Activated CD8-positive, alpha-beta memory T cell treated with anti-CD3 and anti-CD28 coated beads, Interleukin-2, amount 10 ng/mL, durations not matched to agents 7 days and 5 days (primary cell): ENCODE results near the gene CAMK2B. TPM values are rescaled to one million over a fixed set of nuclear protein-coding genes. Genes with fewer than 3 reads are reported as not detected.
A peak's percentile ranks its signal among the peaks of the same experiment; 100 is the strongest.

Source experiments
- ATAC-seq: fragments of 150-1000 bp; cut with Tn5 transposase; one replicate; pipeline ENCODE4 v1.10.0; 2021; ENCODE audit warnings: moderate library complexity
- CTCF ChIA-PET: fragments of 350-600 bp; sonication (Branson Sonifier 250); formaldehyde crosslinking; loops from one replicate; lab custom pipeline; 2021; ENCODE audit warnings: antibody characterized with exemption; lab: Charles Lee
- DNase-seq: peaks from one replicate; pipeline ENCODE4 v3.0.0-alpha.2; 2020
- H3K27ac Mint-ChIP-seq: one replicate; pipeline ENCODE4 v1.8.0; 2021; ENCODE audit warnings: mild to moderate bottlenecking, mixed read lengths
- H3K27me3 Mint-ChIP-seq: one replicate; pipeline ENCODE4 v1.8.0; 2021; ENCODE audit warnings: mixed read lengths
- H3K36me3 Mint-ChIP-seq: one replicate; pipeline ENCODE4 v1.8.0; 2021; ENCODE audit warnings: mild to moderate bottlenecking, mixed read lengths
- H3K4me1 Mint-ChIP-seq: one replicate; pipeline ENCODE4 v1.8.0; 2021; ENCODE audit warnings: mixed read lengths
- H3K4me3 Mint-ChIP-seq: one replicate; pipeline ENCODE4 v1.8.0; 2021; ENCODE audit warnings: mild to moderate bottlenecking, moderate library complexity, mixed read lengths
- H3K9me3 Mint-ChIP-seq: one replicate; pipeline ENCODE4 v1.8.0; 2022; ENCODE audit warnings: low read depth, mixed read lengths
- total RNA-seq, 2 experiments: library from RNA; stranded (reverse); gene quantifications; one replicate each; pipeline ENCODE4 v1.2.3, GENCODE V29; 2021

Gene CAMK2B
- total RNA-seq, 2 experiments from 2014 or later: 0.63 TPM; not detected in 1

DNA sequence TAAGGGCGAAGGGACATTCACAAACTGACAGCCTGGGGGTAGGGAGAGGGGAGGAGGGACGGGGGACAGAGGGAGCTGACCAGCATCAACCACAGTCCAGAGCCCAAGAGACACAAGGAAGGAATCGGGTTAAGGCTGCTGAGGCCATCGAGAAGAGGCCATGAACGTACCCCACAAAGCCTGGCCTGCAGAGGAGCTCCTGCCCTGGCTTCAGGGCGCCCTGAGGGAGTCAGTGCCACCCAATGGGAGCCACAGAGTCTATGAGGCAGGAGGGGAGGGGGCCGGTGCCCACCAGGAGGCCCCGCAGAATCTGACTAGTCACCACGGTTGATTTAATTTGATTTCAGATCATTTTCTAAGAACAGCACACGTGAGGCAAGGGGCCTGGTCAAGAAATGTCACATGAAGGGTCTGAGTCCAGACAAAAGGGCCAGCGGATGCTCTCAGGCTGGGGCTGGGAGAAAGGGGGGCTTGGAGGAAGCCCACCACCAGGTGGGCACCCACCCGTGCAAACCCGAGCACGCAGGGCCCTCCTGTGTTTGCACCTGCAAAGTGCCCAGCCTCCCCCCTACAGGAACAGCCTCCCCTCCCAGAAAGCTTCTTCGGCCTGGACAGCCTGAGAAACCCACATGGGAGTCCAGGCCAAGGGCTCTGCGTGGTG, 40.4 kb downstream of the CAMK2B start:
- H3K36me3 Mint-ChIP-seq: no peaks in the 10 kb centered on the region
- peaks cover 3% of the 10 kb centered on the region for H3K27me3 Mint-ChIP-seq
- H3K4me1 Mint-ChIP-seq: no peaks in the 10 kb centered on the region
- CTCF ChIA-PET: no interaction called here
- H3K4me3 Mint-ChIP-seq: no peak overlapping the region
- H3K27ac Mint-ChIP-seq: no peak overlapping the region
- ATAC-seq (no peak), DNase-seq (peak; percentile 35)
- no peaks in the 10 kb centered on the region for H3K9me3 Mint-ChIP-seq

DNA sequence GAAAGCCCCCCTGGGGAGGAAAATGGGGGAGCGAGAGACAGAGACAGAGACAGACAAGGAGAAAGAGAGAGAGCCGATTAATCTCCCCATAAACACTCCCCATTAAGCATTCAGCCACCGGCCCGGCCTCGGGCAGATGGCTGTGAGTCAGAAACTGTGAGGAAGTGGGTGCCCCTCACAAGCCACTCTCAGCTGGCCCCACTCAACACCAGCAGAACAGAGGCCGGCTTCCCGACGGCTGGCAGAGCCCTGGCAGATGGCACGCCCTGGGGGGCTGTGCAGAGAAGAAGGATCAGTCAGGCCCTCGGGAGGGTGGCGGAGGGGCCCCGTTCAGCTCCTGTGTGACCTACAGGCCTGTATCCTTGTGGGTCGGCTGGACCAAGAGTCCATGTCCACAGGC, 41.2 kb downstream of the CAMK2B start:
- no peak overlapping the region for H3K27ac Mint-ChIP-seq
- DNase-seq (peak; percentile 36), ATAC-seq (no peak)
- H3K36me3 Mint-ChIP-seq: no peaks in the 10 kb centered on the region
- CTCF ChIA-PET: no interaction called here
- H3K4me1 Mint-ChIP-seq: no peaks in the 10 kb centered on the region
- H3K27me3 Mint-ChIP-seq: no peaks in the 10 kb centered on the region
- H3K9me3 Mint-ChIP-seq: no peaks in the 10 kb centered on the region
- H3K4me3 Mint-ChIP-seq: no peak overlapping the region

DNA sequence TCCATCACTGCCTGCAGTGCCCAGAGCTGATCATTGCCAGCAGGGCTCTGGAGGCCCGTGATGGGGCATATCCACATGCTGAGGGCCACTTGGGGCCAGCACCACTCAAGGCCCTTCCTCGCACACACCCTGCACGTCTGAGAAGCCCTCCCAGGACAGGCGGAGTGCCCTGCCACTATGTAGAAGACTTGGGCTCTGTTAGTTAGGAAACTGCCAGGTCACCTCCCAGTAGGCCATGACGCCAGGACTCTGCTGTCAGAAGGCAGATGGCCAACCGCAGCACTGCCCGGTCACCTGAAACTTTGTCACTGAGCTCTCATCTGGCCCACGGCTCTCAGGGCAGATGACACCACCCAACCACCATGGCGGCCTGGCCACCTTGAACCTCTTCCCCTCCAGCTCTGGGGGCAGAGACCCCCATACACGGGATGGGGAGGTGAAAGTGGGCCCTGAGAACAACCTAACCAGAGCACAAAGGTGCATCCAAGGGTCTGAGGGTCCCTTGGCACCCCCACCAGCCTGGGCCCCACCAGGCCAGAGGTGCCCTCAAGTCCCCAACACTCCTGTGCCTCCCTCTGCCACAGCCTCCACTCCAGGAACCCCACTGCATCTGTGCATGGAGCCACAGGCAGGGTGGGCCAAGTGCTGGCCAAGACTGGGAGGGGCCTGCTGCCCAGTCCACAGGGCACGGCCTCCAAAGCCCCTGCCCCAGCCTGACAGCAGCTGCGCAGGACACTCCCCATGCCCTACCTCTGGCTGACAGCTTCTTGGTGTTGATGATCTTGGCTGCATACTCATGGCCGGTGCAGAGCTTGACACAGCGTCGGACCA, 41.8 kb downstream of the CAMK2B start:
- Mint-ChIP-seq H3K9me3 (no peaks in the 10 kb centered on the region), H3K4me3 (no peak overlapping the region), H3K36me3 (no peaks in the 10 kb centered on the region), H3K4me1 (no peaks in the 10 kb centered on the region), H3K27ac (no peak overlapping the region), H3K27me3 (no peaks in the 10 kb centered on the region)
- CTCF ChIA-PET: no interaction called here
- DNase-seq: peak; percentile 33
- ATAC-seq: no peak

DNA sequence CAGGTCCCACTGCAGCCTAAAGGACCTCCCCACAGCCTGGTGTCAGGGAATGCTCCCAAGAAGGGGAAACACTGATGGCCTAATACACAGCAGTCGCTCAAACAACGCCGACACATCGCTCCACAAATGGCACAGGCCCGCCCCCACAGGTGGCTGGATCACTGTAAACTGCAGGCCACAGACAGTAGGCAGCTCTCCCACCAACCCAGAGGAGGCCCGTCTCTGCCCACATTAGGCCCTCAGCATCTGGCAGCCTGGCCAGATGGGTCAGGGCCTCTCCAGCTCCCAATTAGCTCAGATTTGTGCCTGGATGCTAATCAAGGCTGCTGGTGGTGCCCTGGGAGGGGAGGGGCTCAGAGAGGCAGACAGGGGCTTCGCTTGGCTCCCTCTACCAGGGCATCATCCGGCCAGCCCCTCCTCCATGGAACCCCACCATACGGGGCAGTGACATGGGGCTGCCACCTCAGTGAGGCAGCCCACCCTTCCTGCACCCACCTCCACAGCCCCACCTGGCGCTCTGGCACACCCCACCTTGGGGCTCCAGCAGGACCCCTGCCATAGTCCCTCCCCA, 42.7 kb downstream of the CAMK2B start:
- DNase-seq: peak; percentile 36
- CTCF ChIA-PET: no interaction called here

DNA sequence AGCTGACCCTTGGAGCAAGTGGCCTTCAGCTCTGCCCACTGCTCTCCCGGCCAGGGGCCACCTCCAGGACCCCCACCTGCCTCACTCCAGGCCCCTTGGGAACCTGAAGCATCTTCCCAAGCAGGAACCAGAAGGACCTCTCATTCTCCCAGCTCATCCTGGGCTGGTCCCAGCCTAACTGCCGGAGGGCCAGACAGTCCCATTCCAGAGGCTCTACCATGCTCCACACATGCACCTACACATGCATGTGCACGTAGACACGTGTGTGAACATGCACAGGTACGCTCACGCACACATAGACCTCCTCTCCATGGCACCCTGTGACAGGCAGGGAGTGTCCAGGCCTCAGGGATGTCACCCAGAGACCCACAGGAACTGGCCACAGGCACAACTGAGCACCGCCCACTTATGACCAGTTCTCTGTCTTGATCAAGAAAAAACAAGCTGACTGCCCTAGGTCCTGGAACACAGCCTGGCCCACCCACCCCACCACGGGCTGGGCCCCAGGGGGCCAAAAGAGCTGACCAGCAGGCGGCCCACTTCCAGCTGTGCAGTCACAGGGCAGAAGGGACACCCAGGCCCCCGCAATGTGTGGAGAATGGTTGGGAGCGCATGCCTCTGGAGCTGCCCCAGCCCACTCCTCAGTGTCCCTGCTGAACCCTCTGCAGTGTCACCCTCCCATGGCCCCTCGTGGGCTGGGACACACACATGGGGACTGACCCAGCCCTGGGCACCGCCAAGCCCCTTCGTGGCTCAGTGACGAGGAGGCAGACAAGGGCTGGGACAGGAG, 43.4 kb downstream of the CAMK2B start:
- H3K4me3 Mint-ChIP-seq: no peak overlapping the region
- CTCF ChIA-PET: no interaction called here
- no peaks in the 10 kb centered on the region for H3K27me3 Mint-ChIP-seq
- no peaks in the 10 kb centered on the region for H3K4me1 Mint-ChIP-seq
- H3K9me3 Mint-ChIP-seq: no peaks in the 10 kb centered on the region
- no peaks in the 10 kb centered on the region for H3K36me3 Mint-ChIP-seq
- H3K27ac Mint-ChIP-seq: no peak overlapping the region
- DNase-seq (peak; percentile 21), ATAC-seq (no peak)

More for the DNA sequence above, 42.7 kb downstream of the CAMK2B start:
- Mint-ChIP-seq H3K27ac (no peak overlapping the region), H3K27me3 (no peaks in the 10 kb centered on the region), H3K36me3 (no peaks in the 10 kb centered on the region), H3K4me1 (no peaks in the 10 kb centered on the region), H3K4me3 (no peak overlapping the region), H3K9me3 (no peaks in the 10 kb centered on the region)
- ATAC-seq: no peak

DNA sequence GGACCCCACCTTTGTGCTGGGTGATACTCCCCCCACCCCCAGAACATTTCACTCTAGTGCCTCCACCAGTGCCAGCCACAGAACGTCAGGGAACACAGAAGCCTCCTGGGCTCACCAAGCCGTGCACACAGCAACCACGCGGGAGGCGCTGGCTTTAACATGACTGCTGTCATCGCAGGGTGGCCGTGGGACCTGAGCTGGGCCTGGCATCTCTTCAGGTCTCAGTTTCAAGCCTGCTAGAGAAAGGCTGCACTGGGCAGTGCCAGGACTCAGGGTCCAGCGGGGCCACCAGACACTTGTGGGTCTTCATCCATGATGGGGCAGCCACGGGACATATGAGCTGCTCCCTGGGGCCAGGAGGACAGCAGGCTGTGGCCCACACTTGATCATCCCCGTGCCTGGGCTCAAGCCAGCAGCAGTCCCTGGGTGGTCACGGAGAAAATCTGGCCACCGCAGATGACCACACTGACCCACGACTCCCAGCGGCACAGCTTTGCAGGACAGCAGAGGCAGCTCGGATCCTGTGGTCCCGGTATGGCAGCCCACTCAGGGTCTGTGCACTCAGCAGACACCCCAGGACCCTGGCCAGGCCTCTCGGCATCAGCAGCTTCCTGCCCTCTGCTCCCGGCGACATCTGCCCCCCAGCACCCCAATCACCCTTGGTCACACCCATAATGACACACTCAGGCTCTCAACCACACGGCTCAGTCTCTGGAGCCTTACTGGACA, 44.2 kb downstream of the CAMK2B start:
- CTCF ChIA-PET: interaction anchor here (0.7 kb wide), 1 partner anchor 41 kb away, joined by 3 read pairs; no protein-coding TSS in a partner anchor

DNA sequence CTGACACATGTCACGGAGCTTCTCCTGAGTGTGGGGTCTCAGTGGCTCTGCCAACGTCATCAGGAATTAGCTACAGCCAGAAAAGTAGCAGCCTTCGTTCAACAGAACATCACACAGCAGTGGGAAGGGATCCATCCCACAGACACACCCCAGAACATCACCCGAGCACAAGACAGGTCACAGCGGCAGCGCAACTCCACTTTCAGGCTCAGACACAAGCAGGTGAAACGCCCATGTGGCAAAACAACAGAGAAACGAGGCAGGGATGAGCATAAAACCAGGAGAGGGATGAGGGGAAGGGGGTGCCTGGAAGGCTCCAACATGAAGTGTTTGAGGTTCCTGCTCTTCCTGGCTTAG, 44.8 kb downstream of the CAMK2B start:
- Mint-ChIP-seq H3K27ac (no peak overlapping the region), H3K36me3 (no peaks in the 10 kb centered on the region), H3K27me3 (no peaks in the 10 kb centered on the region), H3K4me1 (no peaks in the 10 kb centered on the region), H3K9me3 (no peaks in the 10 kb centered on the region), H3K4me3 (no peak overlapping the region)
- DNase-seq (no peak), ATAC-seq (no peak)
- CTCF ChIA-PET: interaction anchor here (0.7 kb wide), 1 partner anchor 40 kb away, joined by 3 read pairs; no protein-coding TSS in a partner anchor

More for the DNA sequence above, 44.2 kb downstream of the CAMK2B start:
- no peak overlapping the region for H3K27ac Mint-ChIP-seq
- no peak overlapping the region for H3K4me3 Mint-ChIP-seq
- no peaks in the 10 kb centered on the region for H3K36me3 Mint-ChIP-seq
- no peaks in the 10 kb centered on the region for H3K4me1 Mint-ChIP-seq
- H3K27me3 Mint-ChIP-seq: no peaks in the 10 kb centered on the region
- DNase-seq (peak; percentile 26), ATAC-seq (no peak)
- H3K9me3 Mint-ChIP-seq: no peaks in the 10 kb centered on the region

DNA sequence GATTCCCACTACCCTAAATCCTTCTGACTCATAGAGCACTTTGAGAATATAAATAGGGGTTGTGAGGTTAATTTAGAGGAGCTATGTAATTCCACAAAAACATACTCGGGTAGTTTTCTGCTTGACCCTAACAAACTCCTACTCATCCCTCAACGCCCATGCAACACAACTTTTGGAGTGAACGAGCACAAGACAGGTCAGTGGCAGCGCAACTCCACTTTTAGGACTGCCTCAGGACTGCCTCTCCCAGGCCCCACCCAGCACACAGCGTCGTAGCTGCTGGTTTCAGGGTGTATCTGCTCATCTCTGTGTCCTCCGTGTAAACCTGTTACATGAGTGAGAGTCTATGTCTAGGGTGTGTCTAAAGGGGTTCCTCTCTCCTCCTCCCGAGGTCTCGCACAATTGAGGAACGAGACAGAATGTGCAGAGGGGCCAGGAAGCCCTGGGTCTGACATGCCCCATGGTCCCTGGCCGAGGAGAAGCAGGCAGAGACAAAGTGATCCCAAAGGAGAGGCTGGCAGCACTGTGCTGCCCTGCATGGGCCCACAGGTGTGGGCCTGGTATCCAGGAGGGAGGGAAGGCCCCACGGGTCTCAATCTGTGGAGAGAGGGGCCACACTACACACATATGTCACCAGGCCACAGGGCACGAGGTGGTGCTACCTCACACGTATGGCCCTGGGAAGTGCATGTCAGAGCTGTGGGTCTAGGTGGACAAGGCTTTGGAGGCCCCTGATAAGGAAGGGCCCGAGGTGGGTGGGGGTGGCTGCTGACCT, 45.5 kb downstream of the CAMK2B start:
- no peaks in the 10 kb centered on the region for H3K9me3 Mint-ChIP-seq
- ATAC-seq: no peak
- no peaks in the 10 kb centered on the region for H3K27me3 Mint-ChIP-seq
- DNase-seq: peak; percentile 38
- no peak overlapping the region for H3K27ac Mint-ChIP-seq
- CTCF ChIA-PET: no interaction called here
- no peaks in the 10 kb centered on the region for H3K36me3 Mint-ChIP-seq
- no peak overlapping the region for H3K4me3 Mint-ChIP-seq
- no peaks in the 10 kb centered on the region for H3K4me1 Mint-ChIP-seq

DNA sequence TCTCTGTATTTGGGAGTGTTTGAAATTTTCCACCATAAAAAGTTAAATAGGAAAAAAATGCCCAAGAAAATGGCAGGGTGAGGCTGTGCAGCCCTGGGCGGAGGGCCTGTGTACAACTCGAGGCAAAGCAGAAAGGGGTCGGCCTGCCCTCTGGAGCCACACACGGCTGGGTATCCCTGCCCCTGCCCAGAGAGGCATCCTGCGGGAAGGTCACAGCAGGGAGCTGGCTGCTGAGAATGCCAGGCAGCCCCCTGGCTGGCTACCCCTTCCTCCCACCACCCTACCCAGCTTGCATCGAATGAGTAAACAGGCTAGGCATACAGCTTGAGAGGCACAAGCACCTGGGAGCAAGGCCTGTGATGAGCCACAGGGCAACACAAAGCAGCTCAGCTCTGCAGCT, 46.1 kb downstream of the CAMK2B start:
- DNase-seq (peak; percentile 38), ATAC-seq (no peak)
- H3K36me3 Mint-ChIP-seq: no peaks in the 10 kb centered on the region
- H3K27ac Mint-ChIP-seq: no peak overlapping the region
- no peaks in the 10 kb centered on the region for H3K27me3 Mint-ChIP-seq
- H3K4me1 Mint-ChIP-seq: no peaks in the 10 kb centered on the region
- no peaks in the 10 kb centered on the region for H3K9me3 Mint-ChIP-seq
- H3K4me3 Mint-ChIP-seq: no peak overlapping the region
- CTCF ChIA-PET: no interaction called here

DNA sequence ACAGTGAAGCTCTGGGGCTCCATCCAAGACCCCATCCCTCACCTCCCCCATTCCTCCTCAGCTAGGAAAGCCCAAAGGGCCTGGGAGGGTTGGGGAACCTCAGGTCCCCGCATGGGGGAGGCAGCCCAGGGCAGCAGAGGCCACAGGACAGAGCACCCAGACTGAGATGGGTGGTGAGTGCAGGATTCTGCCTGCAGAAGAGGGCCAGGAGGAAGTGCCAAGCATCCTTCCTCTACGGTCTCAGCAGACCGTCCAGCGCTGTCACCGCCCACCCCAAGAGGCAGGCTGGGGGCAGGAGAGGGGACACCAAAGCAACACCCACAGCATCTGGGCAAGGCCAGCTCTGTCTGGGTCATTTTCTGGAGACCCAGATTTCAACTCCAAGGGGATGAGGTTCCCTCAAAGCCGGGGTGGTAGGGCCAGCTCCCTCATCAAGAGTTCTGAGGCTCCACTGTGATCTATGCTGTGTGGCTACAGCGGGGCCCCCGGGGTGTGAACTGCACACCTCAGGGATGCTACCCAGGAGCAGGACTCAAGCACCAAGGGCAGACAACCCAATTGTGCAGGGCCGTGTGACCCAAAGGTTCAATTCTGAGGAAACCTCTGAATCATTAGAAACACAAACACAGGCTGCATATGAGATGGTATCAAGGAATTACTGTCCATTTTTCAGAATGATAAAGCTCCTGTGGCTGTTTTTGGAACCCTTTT, 46.8 kb downstream of the CAMK2B start:
- Mint-ChIP-seq H3K4me1 (peaks cover 3% of the 10 kb centered on the region), H3K36me3 (no peaks in the 10 kb centered on the region), H3K27ac (no peak overlapping the region), H3K9me3 (no peaks in the 10 kb centered on the region), H3K27me3 (no peaks in the 10 kb centered on the region), H3K4me3 (no peak overlapping the region)
- CTCF ChIA-PET: interaction anchor here (1.0 kb wide), 1 partner anchor 287 kb away, joined by 3 read pairs; no protein-coding TSS in a partner anchor
- ATAC-seq: no peak
- DNase-seq: peak; percentile 27

DNA sequence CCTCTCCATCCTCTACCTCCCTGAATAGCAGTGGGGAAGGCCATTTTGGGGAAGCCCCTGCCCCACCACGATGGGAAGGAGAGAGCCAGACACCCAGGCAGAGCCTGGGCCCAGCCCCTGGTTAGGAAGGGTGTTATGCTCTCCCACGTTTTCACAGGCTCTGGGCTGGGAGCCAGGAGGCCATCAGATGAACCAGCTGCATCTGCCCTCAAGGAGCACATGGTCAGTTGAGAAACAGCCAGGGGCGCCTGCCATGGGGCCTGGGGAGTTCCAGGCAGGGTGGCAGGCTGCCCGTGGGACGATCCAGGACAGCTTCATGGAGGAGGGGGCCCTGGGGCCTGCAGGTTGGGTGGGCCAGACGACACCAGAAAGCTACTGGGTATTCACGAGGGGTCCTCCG, 47.5 kb downstream of the CAMK2B start:
- Mint-ChIP-seq H3K27ac (no peak overlapping the region), H3K27me3 (no peaks in the 10 kb centered on the region)
- CTCF ChIA-PET: interaction anchor here (1.0 kb wide), 1 partner anchor 288 kb away, joined by 3 read pairs; no protein-coding TSS in a partner anchor

More for the DNA sequence above, 47.5 kb downstream of the CAMK2B start:
- Mint-ChIP-seq H3K36me3 (no peaks in the 10 kb centered on the region), H3K4me3 (no peak overlapping the region), H3K9me3 (no peaks in the 10 kb centered on the region), H3K4me1 (peaks cover 3% of the 10 kb centered on the region)
- ATAC-seq (no peak), DNase-seq (no peak)
